SH-SY5Y (cell line): Measurements from ENCODE around the gene TMEM169.

Experiments
- GATA2 ChIP-seq: IDR thresholded peaks from 2 replicates; pipeline ENCODE4 v1.6.1; 2011; ENCODE audit warnings: mild to moderate bottlenecking, low read depth, low read length
- GATA3 ChIP-seq: IDR thresholded peaks from 2 replicates; pipeline ENCODE4 v1.6.1; 2011; ENCODE audit warnings: low read depth, mild to moderate bottlenecking, low read length, moderate library complexity

DNA sequence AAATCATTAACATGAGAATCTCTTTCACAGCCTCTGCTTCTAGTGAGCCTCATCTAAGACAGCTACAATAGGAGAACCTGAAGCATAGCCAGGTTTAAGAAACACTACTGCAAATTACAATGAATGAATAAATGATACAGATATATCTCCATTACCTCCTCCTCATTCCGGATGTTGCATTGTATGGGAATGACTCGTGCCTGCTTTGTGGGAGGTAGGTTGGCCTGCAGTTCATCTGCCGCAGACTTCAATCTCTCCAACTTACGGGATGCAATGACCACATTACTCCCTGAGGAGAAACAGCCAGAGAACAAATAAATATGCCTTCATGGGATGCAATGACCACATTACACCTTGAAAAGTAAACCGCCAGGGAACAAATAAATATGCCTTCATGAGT is 15.5 kb upstream of the TMEM169 start:
- no peak for TF ChIP-seq GATA2
- TF ChIP-seq GATA3: no peak
